Lower leg skin (tissue), 3 donors: Measurements from ENCODE around the gene JAK1.

Experiments
- POLR2A ChIP-seq, 2 donors: fragments of 450-650 bp; IDR thresholded peaks; one replicate each; pipeline ENCODE4 v1.6.1; 2016 to 2017; ENCODE audit warnings: antibody characterized with exemption in 2 of 2, mild to moderate bottlenecking in 1 of 2, moderate library complexity in 1 of 2
- TF ChIP-seq, protein P1 (sequence below), 3 donors: fragments of 450-650 bp; IDR thresholded peaks; one replicate each; pipeline ENCODE4 v1.5.1; 2016; ENCODE audit warnings: antibody characterized with exemption in 3 of 3, mild to moderate bottlenecking in 3 of 3, moderate library complexity in 2 of 3

DNA sequence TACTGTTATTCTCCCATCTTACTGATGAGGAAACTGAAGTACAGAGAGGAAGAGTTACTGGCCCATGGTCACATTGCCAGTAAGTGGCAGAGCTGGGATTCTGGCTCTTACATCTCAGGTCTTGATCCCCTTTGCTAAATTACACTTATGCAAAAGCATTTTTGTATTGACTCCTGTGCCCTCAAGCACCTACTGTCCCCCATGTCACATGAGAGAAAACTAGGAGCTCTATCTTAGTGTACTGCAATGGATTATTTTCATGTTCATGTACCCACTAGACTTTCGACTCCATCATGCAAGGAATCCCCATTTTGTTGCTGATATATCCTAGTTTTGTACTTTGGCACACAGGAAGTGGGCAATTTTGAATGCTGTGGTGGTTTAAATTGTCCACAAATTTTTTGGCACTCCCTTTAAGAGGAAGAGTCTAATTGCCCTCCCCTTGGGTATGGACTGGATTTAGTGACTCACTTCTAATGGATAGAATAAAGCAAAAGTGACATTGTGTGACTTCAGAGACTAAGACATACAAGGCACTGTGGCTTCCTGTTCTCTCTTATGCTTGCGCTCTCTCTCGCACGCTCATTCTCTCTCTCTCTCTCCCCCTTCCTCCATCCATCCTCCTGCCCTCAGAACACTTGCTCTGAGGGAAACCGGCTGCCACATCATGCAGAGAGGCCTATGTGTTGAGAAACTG lies 43.5 kb upstream of the JAK1 start:
- TF ChIP-seq POLR2A (IDR thresholded peaks at IDR 0.05) = no peak
- TF ChIP-seq, protein P1, sequence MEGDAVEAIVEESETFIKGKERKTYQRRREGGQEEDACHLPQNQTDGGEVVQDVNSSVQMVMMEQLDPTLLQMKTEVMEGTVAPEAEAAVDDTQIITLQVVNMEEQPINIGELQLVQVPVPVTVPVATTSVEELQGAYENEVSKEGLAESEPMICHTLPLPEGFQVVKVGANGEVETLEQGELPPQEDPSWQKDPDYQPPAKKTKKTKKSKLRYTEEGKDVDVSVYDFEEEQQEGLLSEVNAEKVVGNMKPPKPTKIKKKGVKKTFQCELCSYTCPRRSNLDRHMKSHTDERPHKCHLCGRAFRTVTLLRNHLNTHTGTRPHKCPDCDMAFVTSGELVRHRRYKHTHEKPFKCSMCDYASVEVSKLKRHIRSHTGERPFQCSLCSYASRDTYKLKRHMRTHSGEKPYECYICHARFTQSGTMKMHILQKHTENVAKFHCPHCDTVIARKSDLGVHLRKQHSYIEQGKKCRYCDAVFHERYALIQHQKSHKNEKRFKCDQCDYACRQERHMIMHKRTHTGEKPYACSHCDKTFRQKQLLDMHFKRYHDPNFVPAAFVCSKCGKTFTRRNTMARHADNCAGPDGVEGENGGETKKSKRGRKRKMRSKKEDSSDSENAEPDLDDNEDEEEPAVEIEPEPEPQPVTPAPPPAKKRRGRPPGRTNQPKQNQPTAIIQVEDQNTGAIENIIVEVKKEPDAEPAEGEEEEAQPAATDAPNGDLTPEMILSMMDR (IDR thresholded peaks at IDR 0.05) = no peak
